Measurements from ENCODE around the gene UQCRH. TPM values are rescaled to one million over a fixed set of nuclear protein-coding genes. Genes with fewer than 3 reads are reported as not detected.
A peak's percentile ranks its signal among the peaks of the same experiment; 100 is the strongest.

Gene UQCRH
- total RNA-seq, 1 experiment from 2014 or later: 508 TPM

DNA sequence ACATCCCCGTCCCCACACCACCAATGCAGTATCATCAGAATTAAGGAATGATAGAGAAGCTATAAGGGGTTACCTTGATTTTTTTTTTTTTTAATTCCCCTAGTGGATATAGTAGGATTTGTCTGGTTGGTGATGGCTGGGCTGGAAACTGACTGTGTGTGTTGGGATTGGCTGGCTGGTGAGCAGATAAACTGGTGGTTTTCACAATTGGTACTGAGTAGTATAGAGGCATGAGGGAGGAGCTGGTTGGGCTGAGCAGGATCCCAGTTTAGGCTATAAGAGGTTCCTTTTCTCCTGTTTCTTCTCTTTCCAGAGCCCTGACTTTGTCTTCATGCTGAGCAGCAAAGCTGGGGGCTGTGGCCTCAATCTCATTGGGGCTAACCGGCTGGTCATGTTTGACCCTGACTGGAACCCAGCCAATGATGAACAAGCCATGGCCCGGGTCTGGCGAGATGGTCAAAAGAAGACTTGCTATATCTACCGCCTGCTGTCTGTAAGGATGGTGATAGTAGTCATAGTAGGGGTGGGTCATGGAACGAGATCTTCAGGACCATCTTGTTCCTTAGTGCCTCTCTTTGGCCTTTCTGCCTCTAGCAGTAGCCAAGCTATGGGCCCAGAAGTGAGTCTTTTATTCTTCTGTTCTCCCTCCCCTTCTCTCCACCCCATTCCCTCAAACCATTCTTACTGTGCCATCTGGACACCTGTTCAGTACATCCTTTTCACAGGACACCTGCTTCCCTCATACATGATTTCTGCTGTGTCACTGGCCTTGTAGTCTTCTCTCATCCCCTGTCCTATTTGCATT, 29.1 kb upstream of the UQCRH start:
- TF ChIP-seq CTCF (conservative IDR thresholded peaks at IDR 0.05): no peak
- no peaks in the 10 kb centered on the region for H3K9me3 ChIP-seq (ENCODE audit: control insufficient read depth, low read depth, low read length)
- no peak for DNase-seq
- H3K36me3 Mint-ChIP-seq (ENCODE audit: insufficient read depth in 1 of 3, low read depth in 3 of 3): peaks cover 48 to 96% (median 84%) of the 10 kb centered on the region in 3 experiments; a peak in 6 of 7 replicates
- no peak overlapping the region for H3K9ac ChIP-seq (ENCODE audit: extremely low read depth, insufficient read length, low read length)
- H4K20me1 ChIP-seq (ENCODE audit: control insufficient read depth, insufficient read depth, insufficient read length): no peaks in the 10 kb centered on the region
- H4K5ac ChIP-seq (ENCODE audit: insufficient read length, low read depth, low read length): no peak overlapping the region
- peak overlapping the region in 1 of 3 experiments; percentile 23; a peak in 1 of 7 replicates for H3K27ac Mint-ChIP-seq
- H3K56ac ChIP-seq (ENCODE audit: insufficient read length, low read depth, low read length): no peak overlapping the region
- no peak overlapping the region for H3K4ac ChIP-seq (ENCODE audit: low read depth, low read length)
- no peaks in the 10 kb centered on the region for H3K79me1 ChIP-seq (ENCODE audit: insufficient read depth, low read depth, low read length, poor library complexity, severe bottlenecking)
- no peaks in the 10 kb centered on the region for H3K4me1 Mint-ChIP-seq
- no peak overlapping the region for H3K23ac ChIP-seq (ENCODE audit: insufficient read length, low read depth, low read length)
- no peak overlapping the region for H3K27ac ChIP-seq (ENCODE audit: insufficient read length, low read depth, low read length)
- no peaks in the 10 kb centered on the region for H3K9me3 Mint-ChIP-seq
- H4K91ac ChIP-seq (ENCODE audit: insufficient read length, low read depth, low read length): no peak overlapping the region
- H2BK12ac ChIP-seq (ENCODE audit: insufficient read length, low read depth, low read length): no peak overlapping the region
- no peak overlapping the region for H2AFZ ChIP-seq (ENCODE audit: low read length)
- H4K8ac ChIP-seq (replicated peaks; ENCODE audit: insufficient read length, low read depth, low read length): no peak overlapping the region
- no peak overlapping the region for H3K4me3 Mint-ChIP-seq
- H3K27me3 ChIP-seq (ENCODE audit: insufficient read depth, low read length): no peaks in the 10 kb centered on the region
- no peak overlapping the region for H2BK20ac ChIP-seq (ENCODE audit: low read depth, low read length, poor library complexity, severe bottlenecking)
- no peak overlapping the region for H3K14ac ChIP-seq (ENCODE audit: insufficient read depth, low read length)
- H2BK5ac ChIP-seq (ENCODE audit: insufficient read length, low read length): no peak overlapping the region
- H3T11ph ChIP-seq (ENCODE audit: low read length): no peak overlapping the region
- H2AK5ac ChIP-seq (ENCODE audit: insufficient read length, low read length): no peak overlapping the region
- H3K27me3 Mint-ChIP-seq (ENCODE audit: low read depth): no peaks in the 10 kb centered on the region
- H2BK15ac ChIP-seq (ENCODE audit: low read depth, low read length): no peak overlapping the region
- no peaks in the 10 kb centered on the region for H3K4me1 ChIP-seq (ENCODE audit: insufficient read depth, low read length)
- H2BK120ac ChIP-seq (ENCODE audit: low read depth, low read length, poor library complexity, severe bottlenecking): no peak overlapping the region
- no CpG with 5 or more reads among the region's 6 CpGs for WGBS (ENCODE audit: extremely low coverage, insufficient read length, low lambda C conversion rate)
- no peak overlapping the region for H3K4me2 ChIP-seq (ENCODE audit: insufficient read depth, insufficient read length, low read length)
- no peaks in the 10 kb centered on the region for H3K79me2 ChIP-seq (ENCODE audit: insufficient read depth, low read length)
- no peak overlapping the region for H3K18ac ChIP-seq (ENCODE audit: insufficient read length, low read depth, low read length)
- no peaks in the 10 kb centered on the region for H3K23me2 ChIP-seq (ENCODE audit: insufficient read length, low read depth, low read length, poor library complexity, severe bottlenecking)
